Esophagus squamous epithelium (tissue), 5 donors: Measurements from ENCODE around the gene CAMTA1. TPM values are rescaled to one million over a fixed set of nuclear protein-coding genes. Genes with fewer than 3 reads are reported as not detected.
"Not testable (repeated sequence)": the region's sequence is repeated elsewhere in the genome, so short reads cannot be mapped to it uniquely, and the experiment has no call there.

Source experiments
- DNase-seq: peaks from one replicate; lab custom pipeline; 2025; lab: John Stamatoyannopoulos, UW
- H3K27ac ChIP-seq, 4 donors: fragments of 200-600 bp; sonication (generic); one replicate each; pipeline ENCODE4 v1.5.1; 2016 to 2019; ENCODE audit warnings: mild to moderate bottlenecking in 1 of 4
- H3K27me3 ChIP-seq, 4 donors: fragments of 200-600 bp; sonication (generic); 1 replicate in 3 of 4; 2 replicates in 1 of 4; pipeline versions ENCODE4 v1.5.1 to v1.6.0; 2017 to 2021; ENCODE audit warnings: antibody characterized with exemption in 1 of 4
- H3K36me3 ChIP-seq, 3 donors: fragments of 200-600 bp; sonication (generic); one replicate each; pipeline ENCODE4 v1.5.1; 2016 to 2019
- H3K4me1 ChIP-seq, 3 donors: fragments of 200-600 bp; sonication (generic); one replicate each; pipeline ENCODE4 v1.5.1; 2017 to 2019
- H3K4me3 ChIP-seq, 4 donors: fragments of 200-600 bp; sonication (generic); 1 replicate in 3 of 4; 2 replicates in 1 of 4; pipeline ENCODE4 v1.5.1; 2016 to 2019; ENCODE audit warnings: mild to moderate bottlenecking in 2 of 4, moderate library complexity in 1 of 4
- H3K9me3 ChIP-seq, 3 donors: fragments of 200-600 bp; sonication (generic); one replicate each; pipeline ENCODE4 v1.5.1; 2016 to 2019
- POLR2A ChIP-seq, 4 donors: fragments of 450-650 bp; IDR thresholded peaks; one replicate each; pipeline ENCODE4 v1.6.1; 2017; ENCODE audit warnings: antibody characterized with exemption in 4 of 4, mild to moderate bottlenecking in 4 of 4, moderate library complexity in 3 of 4
- WGBS, 2 donors: methylation state at CpG; one replicate each; pipeline ENCODE4 v1.1.5; 2018; 5-methylcytosine and 5-hydroxymethylcytosine counted together
- intact Hi-C: fragments of 100-400 bp; cut with DNase I; formaldehyde crosslinking; loops from one replicate; pipeline ENCODE4 v1.15.0; 2022
- total RNA-seq, 4 donors: library from RNA; depleted of rRNA; stranded (reverse); fragments of >200 nt; gene quantifications; one replicate each; pipeline ENCODE4 v1.1.0, GENCODE V29; 2016
- TF ChIP-seq, protein P1 (sequence below), 6 experiments: fragments of 450-650 bp in 4 of 6; fragments of 200-600 bp in 2 of 6; sonication (generic) in 2 of 6; IDR thresholded peaks; one replicate each; pipeline ENCODE4 v1.5.1; 2016 to 2019; ENCODE audit warnings: antibody characterized with exemption in 6 of 6, mild to moderate bottlenecking in 4 of 6, moderate library complexity in 4 of 6
- donor health status: DM: yes; HTN: yes; CAD: no.

CAMTA1 gene
- total RNA-seq, 4 donors from 2014 or later, result 31.3 to 77.4 (median 45.9) TPM

DNA sequence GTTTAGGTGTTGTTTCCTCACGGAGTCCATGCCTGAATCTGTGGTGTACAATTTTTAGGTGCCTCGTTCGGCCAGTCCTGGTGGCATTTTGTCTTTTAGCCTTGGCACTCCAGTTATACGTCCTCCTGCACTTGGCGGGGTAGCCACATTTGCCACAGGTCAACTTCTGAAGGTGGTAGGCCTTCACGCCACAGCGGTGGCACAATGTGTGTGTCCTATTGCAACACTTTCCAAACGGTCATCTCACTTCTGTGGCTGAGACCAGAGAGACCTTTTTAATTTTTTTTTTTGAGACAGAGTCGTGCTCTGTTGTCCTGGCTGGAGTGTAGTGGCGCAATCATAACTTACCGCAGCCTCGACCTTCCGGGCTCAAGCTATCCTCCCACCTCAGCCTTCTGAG, 49.1 kb downstream of the CAMTA1 start:
- WGBS, 2 donors, result 90 to 91% methylated on average over 13 of the region's 13 CpGs

DNA sequence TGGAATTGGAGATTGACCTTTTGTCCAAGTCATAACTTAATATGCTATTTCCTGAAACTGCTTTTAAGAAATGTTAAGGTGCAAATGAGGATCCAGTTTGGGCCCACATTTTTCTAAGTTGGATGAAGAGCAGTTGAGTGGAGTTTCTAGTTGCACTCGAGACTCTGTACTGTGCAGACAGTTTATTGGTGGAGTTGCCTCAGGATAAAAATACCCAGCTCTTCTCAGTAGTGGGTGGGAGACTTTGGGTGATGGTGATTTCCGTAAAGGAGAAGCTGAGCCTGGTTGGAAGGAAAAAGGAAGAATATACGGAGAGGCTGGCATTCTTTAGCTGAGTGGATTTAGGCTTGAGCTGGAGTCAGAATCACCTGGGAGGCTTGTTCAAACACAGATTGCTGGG, 49.9 kb downstream of the CAMTA1 start:
- no peaks in the 10 kb centered on the region for H3K9me3 ChIP-seq
- intact Hi-C loops, result no loop called here
- no peak for DNase-seq
- H3K4me1 ChIP-seq, result peaks cover 0 to 18% (median 8%) of the 10 kb centered on the region in 3 donors
- peaks cover 0 to 12% (median 0%) of the 10 kb centered on the region in 3 donors for H3K36me3 ChIP-seq
- H3K27me3 ChIP-seq, result no peaks in the 10 kb centered on the region
- H3K27ac ChIP-seq, result no peak overlapping the region
- TF ChIP-seq, protein P1, sequence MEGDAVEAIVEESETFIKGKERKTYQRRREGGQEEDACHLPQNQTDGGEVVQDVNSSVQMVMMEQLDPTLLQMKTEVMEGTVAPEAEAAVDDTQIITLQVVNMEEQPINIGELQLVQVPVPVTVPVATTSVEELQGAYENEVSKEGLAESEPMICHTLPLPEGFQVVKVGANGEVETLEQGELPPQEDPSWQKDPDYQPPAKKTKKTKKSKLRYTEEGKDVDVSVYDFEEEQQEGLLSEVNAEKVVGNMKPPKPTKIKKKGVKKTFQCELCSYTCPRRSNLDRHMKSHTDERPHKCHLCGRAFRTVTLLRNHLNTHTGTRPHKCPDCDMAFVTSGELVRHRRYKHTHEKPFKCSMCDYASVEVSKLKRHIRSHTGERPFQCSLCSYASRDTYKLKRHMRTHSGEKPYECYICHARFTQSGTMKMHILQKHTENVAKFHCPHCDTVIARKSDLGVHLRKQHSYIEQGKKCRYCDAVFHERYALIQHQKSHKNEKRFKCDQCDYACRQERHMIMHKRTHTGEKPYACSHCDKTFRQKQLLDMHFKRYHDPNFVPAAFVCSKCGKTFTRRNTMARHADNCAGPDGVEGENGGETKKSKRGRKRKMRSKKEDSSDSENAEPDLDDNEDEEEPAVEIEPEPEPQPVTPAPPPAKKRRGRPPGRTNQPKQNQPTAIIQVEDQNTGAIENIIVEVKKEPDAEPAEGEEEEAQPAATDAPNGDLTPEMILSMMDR (IDR thresholded peaks at IDR 0.05), result no peak
- no peak for TF ChIP-seq POLR2A (IDR thresholded peaks at IDR 0.05)
- H3K4me3 ChIP-seq, result no peak overlapping the region
- 90 to 96% methylated on average over 3 of the region's 3 CpGs for WGBS, 2 donors

More for the DNA sequence above, 49.1 kb downstream of the CAMTA1 start:
- Histone ChIP-seq H3K27me3 (no peaks in the 10 kb centered on the region), H3K4me3 (no peak overlapping the region), H3K36me3 (peaks cover 0 to 12% (median 0%) of the 10 kb centered on the region in 3 donors), H3K27ac (no peak overlapping the region), H3K4me1 (peaks cover 0 to 18% (median 8%) of the 10 kb centered on the region in 3 donors), H3K9me3 (no peaks in the 10 kb centered on the region)
- TF ChIP-seq, protein P1 (IDR thresholded peaks at IDR 0.05), result no peak
- TF ChIP-seq POLR2A (IDR thresholded peaks at IDR 0.05), result no peak
- no peak for DNase-seq
- intact Hi-C loops, result no loop called here

GRCh38 chr1:6842301-6842700, 57.0 kb downstream of the CAMTA1 start:
- H3K4me1 ChIP-seq, result no peaks in the 10 kb centered on the region
- 86 to 92% methylated on average over 7 to 8 of the region's 8 CpGs for WGBS, 2 donors
- H3K27ac ChIP-seq, result no peak overlapping the region
- no peaks in the 10 kb centered on the region for H3K9me3 ChIP-seq
- TF ChIP-seq, protein P1 (IDR thresholded peaks at IDR 0.05), result no peak
- TF ChIP-seq POLR2A (IDR thresholded peaks at IDR 0.05), result no peak
- H3K36me3 ChIP-seq, result peaks cover 0 to 40% (median 0%) of the 10 kb centered on the region in 3 donors
- intact Hi-C loops, result no loop called here
- no peak for DNase-seq
- H3K4me3 ChIP-seq, result no peak overlapping the region
- H3K27me3 ChIP-seq, result no peaks in the 10 kb centered on the region

GRCh38 chr1:6845786-6846185, 60.5 kb downstream of the CAMTA1 start:
- intact Hi-C loops, H3K4me1 ChIP-seq, H3K27me3 ChIP-seq, H3K27ac ChIP-seq, H3K9me3 ChIP-seq, H3K4me3 ChIP-seq, DNase-seq: not testable (repeated sequence)
- H3K36me3 ChIP-seq, result peaks cover 0 to 35% (median 0%) of the 10 kb centered on the region in 3 donors
- 92 to 93% methylated on average over 4 of the region's 4 CpGs for WGBS, 2 donors

DNA sequence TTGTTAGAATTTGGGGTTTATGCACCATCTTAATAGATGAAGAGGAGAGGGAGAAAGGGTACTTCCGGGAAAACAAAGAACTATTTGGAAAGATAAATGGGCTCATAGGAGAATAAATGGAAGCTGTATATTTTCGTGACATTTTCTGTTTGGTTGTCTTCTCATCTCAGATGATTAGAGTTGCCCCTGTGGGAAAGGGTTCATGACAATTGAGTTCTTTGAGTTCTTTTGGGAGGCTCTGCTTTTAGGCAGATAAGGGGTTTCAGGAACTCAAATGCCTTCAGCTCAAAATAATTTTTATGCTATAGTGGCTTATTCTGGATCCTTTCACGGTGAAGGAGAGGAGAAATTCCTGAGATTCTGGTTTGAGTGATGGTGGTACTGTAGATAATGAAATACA, 63.6 kb downstream of the CAMTA1 start:
- TF ChIP-seq, protein P1 (IDR thresholded peaks at IDR 0.05), result no peak
- no peak for TF ChIP-seq POLR2A (IDR thresholded peaks at IDR 0.05)
- WGBS, 2 donors, result 88 to 92% methylated on average over 3 of the region's 3 CpGs
- no peak overlapping the region for H3K4me3 ChIP-seq

GRCh38 chr1:6850537-6850936, 65.3 kb downstream of the CAMTA1 start:
- 89 to 96% methylated on average over 4 of the region's 4 CpGs for WGBS, 2 donors
- intact Hi-C loops, result no loop called here

More for the DNA sequence above, 63.6 kb downstream of the CAMTA1 start:
- Histone ChIP-seq H3K27ac (no peak overlapping the region), H3K4me1 (no peaks in the 10 kb centered on the region), H3K36me3 (peaks cover 0 to 39% (median 0%) of the 10 kb centered on the region in 3 donors), H3K9me3 (no peaks in the 10 kb centered on the region), H3K27me3 (no peaks in the 10 kb centered on the region)
- intact Hi-C loops, result no loop called here
- DNase-seq, result no peak

More at GRCh38 chr1:6850537-6850936, 65.3 kb downstream of the CAMTA1 start:
- DNase-seq, result no peak
- Histone ChIP-seq H3K36me3 (peaks cover 0 to 48% (median 0%) of the 10 kb centered on the region in 3 donors), H3K27ac (no peak overlapping the region), H3K27me3 (no peaks in the 10 kb centered on the region), H3K4me3 (no peak overlapping the region), H3K9me3 (no peaks in the 10 kb centered on the region), H3K4me1 (no peaks in the 10 kb centered on the region)
- TF ChIP-seq POLR2A (IDR thresholded peaks at IDR 0.05), result no peak
- TF ChIP-seq, protein P1 (IDR thresholded peaks at IDR 0.05), result no peak
